Astrocyte of the hippocampus (primary cell): ENCODE measurements around the gene MTHFD2L.
"Not testable (repeated sequence)": the region's sequence is repeated elsewhere in the genome, so short reads cannot be mapped to it uniquely, and the experiment has no call there.

Experiments used
- DNase-seq: peaks from one replicate; pipeline ENCODE4 v3.0.0; 2011; ENCODE audit warnings: low read depth, low spot score

Gene MTHFD2L

DNA sequence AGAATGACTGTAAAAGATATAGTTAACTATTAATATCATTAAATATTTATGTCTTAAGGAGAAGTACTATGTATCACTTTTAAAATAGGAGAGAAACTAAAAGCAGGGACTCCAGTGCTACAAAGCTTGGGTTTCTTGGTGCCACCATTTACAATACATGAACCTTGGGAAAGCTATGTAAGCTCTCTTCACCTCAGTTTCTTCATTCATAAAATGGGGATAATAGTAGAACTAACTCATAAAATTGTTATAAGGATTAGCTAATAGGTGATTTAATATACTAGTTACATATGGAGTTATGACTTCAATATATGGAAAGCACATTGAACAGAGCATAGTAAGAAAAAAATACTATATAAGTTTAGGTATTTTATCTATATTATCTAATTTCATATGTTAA is 174.0 kb downstream of the MTHFD2L start:
- no peak for DNase-seq

GRCh38 chr4:74334636-74335035 is 176.7 kb downstream of the MTHFD2L start:
- DNase-seq, result no peak

GRCh38 chr4:74335341-74336021 is 177.6 kb downstream of the MTHFD2L start:
- DNase-seq, result no peak

GRCh38 chr4:74338792-74339333 is 180.9 kb downstream of the MTHFD2L start:
- no peak for DNase-seq

GRCh38 chr4:74339501-74339900 is 181.6 kb downstream of the MTHFD2L start:
- no peak for DNase-seq

- not testable (repeated sequence) for DNase-seq
Measured at GRCh38 chr4:74340421-74340820, 182.5 kb downstream of the MTHFD2L start.

GRCh38 chr4:74344031-74344430 is 186.1 kb downstream of the MTHFD2L start:
- no peak for DNase-seq
